SK-N-SH treated with all-trans-retinoic acid at 6 μM for 48 hours (cell line): ENCODE data around the gene SMAP2.

Source experiments
- ATAC-seq: fragments of 200-7000 bp; cut with Tn5 transposase; 3 replicates; pipeline ENCODE4 v1.9.1; 2020; ENCODE audit warnings: mild to moderate bottlenecking, moderate library complexity
- ARNTL ChIP-seq: fragments of 450-650 bp; formaldehyde crosslinking; IDR thresholded peaks from 2 replicates; pipeline ENCODE4 v1.5.0; 2020; ENCODE audit warnings: low read depth, mild to moderate bottlenecking, moderate library complexity, borderline replicate concordance
- BACH2 ChIP-seq: fragments of 250-450 bp; sonication (Bioruptor Pico); IDR thresholded peaks from 2 replicates; pipeline ENCODE4 v1.9.0; 2021; ENCODE audit warnings: mild to moderate bottlenecking, borderline replicate concordance
- CREB5 ChIP-seq: fragments of 250-450 bp; sonication (Bioruptor Pico); IDR thresholded peaks from 2 replicates; pipeline ENCODE4 v1.5.1; 2020; ENCODE audit warnings: low read depth, mild to moderate bottlenecking, moderate library complexity
- CSDC2 ChIP-seq: fragments of 250-450 bp; sonication (Bioruptor Pico); IDR thresholded peaks from 2 replicates; pipeline ENCODE4 v1.5.0; 2020; ENCODE audit warnings: mild to moderate bottlenecking, moderate library complexity
- CSRNP3 ChIP-seq: fragments of 250-450 bp; sonication (Bioruptor Pico); IDR thresholded peaks from 2 replicates; pipeline ENCODE4 v1.5.1; 2021; ENCODE audit warnings: mild to moderate bottlenecking, moderate library complexity
- ESRRG ChIP-seq: fragments of 250-450 bp; sonication (Bioruptor Pico); IDR thresholded peaks from 2 replicates; pipeline ENCODE4 v1.6.1; 2021; ENCODE audit warnings: mild to moderate bottlenecking
- ISL1 ChIP-seq: fragments of 250-450 bp; sonication (Bioruptor Pico); IDR thresholded peaks from 2 replicates; pipeline ENCODE4 v2.1.2; 2022; ENCODE audit warnings: mild to moderate bottlenecking, moderate library complexity
- OSR1 ChIP-seq: fragments of 250-450 bp; sonication (Bioruptor Pico); IDR thresholded peaks from 2 replicates; pipeline ENCODE4 v1.8.0; 2022; ENCODE audit warnings: moderate library complexity, mild to moderate bottlenecking, inconsistent platforms
- PATZ1 ChIP-seq: fragments of 250-450 bp; sonication (Bioruptor Pico); IDR thresholded peaks from 2 replicates; pipeline ENCODE4 v1.8.0; 2020; ENCODE audit warnings: mild to moderate bottlenecking, moderate library complexity, borderline replicate concordance
- POU6F1 ChIP-seq: fragments of 250-450 bp; sonication (Bioruptor Pico); IDR thresholded peaks from 2 replicates; pipeline ENCODE4 v1.8.0; 2021; ENCODE audit warnings: low read depth, mild to moderate bottlenecking, moderate library complexity, borderline replicate concordance
- PPARA ChIP-seq: fragments of 250-450 bp; sonication (Bioruptor Pico); IDR thresholded peaks from 2 replicates; pipeline ENCODE4 v1.5.0; 2020; ENCODE audit warnings: mild to moderate bottlenecking, borderline replicate concordance
- SNAI2 ChIP-seq: fragments of 250-450 bp; sonication (Bioruptor Pico); IDR thresholded peaks from 2 replicates; pipeline ENCODE4 v1.5.0; 2020; ENCODE audit warnings: mild to moderate bottlenecking, moderate library complexity
- TCF4 ChIP-seq: fragments of 250-450 bp; sonication (Bioruptor Pico); IDR thresholded peaks from 2 replicates; pipeline ENCODE4 v1.8.0; 2021; ENCODE audit warnings: mild to moderate bottlenecking, moderate library complexity, borderline replicate concordance
- TOX ChIP-seq: fragments of 250-450 bp; sonication (Bioruptor Pico); IDR thresholded peaks from 2 replicates; pipeline ENCODE4 v1.8.0; 2021; ENCODE audit warnings: mild to moderate bottlenecking, moderate library complexity, borderline replicate concordance
- TSHZ2 ChIP-seq: fragments of 250-450 bp; sonication (Bioruptor Pico); IDR thresholded peaks from 2 replicates; pipeline ENCODE4 v1.5.0; 2020; ENCODE audit warnings: mild to moderate bottlenecking, moderate library complexity
- ZC3H10 ChIP-seq: fragments of 250-450 bp; sonication (Bioruptor Pico); IDR thresholded peaks from 2 replicates; pipeline ENCODE4 v1.5.1; 2021; ENCODE audit warnings: mild to moderate bottlenecking, moderate library complexity
- ZFP3 ChIP-seq: fragments of 250-450 bp; sonication (Bioruptor Pico); IDR thresholded peaks from 2 replicates; pipeline ENCODE4 v1.5.0; 2020; ENCODE audit warnings: mild to moderate bottlenecking, moderate library complexity
- ZFP30 ChIP-seq: fragments of 450-650 bp; formaldehyde crosslinking; IDR thresholded peaks from 2 replicates; pipeline ENCODE4 v1.5.0; 2022; ENCODE audit warnings: mild to moderate bottlenecking, moderate library complexity
- ZNF565 ChIP-seq: fragments of 450-650 bp; formaldehyde crosslinking; conservative IDR thresholded peaks from 2 replicates; pipeline ENCODE4 v1.5.0; 2020; ENCODE audit warnings: low read depth, mild to moderate bottlenecking, moderate library complexity
- ZNF70 ChIP-seq: fragments of 450-650 bp; formaldehyde crosslinking; IDR thresholded peaks from 2 replicates; pipeline ENCODE4 v1.5.0; 2020; ENCODE audit warnings: mild to moderate bottlenecking, moderate library complexity
- ZNF8 ChIP-seq: fragments of 450-650 bp; formaldehyde crosslinking; IDR thresholded peaks from 2 replicates; pipeline ENCODE4 v1.5.0; 2020; ENCODE audit warnings: mild to moderate bottlenecking, moderate library complexity

SMAP2 gene

GRCh38 chr1:40351124-40351523 is 22.4 kb upstream of the SMAP2 start:
- no peak for ATAC-seq
- TF ChIP-seq BACH2 (CRISPR knock-in tag) (no peak), PATZ1 (CRISPR knock-in tag) (no peak), OSR1 (no peak), PPARA (CRISPR knock-in tag) (no peak), ZNF565 (CRISPR knock-in tag) (no peak), SNAI2 (no peak)

DNA sequence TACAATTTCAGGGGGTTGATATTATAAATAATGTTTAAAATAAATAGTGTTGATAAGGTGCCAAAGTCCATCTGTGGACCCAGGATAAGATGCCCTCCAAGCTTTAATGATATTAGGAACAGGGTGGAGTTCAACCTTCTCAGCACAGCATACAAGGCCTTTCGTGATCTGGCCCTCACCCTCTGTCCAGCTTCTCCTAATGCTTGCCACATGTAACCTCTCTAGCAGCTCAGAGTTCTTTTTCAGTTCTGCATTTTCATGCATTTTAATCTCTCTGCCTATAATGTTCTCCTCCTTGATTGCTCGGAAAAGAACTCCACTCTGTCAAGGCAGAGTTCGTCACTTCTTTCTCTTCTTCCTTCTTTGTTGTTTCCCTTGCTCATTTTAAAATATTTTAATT is 21.4 kb upstream of the SMAP2 start:
- TF ChIP-seq ARNTL (CRISPR knock-in tag) (no peak), ZNF70 (CRISPR knock-in tag) (peak; percentile 64; the same call in 1 of the 2 replicates), POU6F1 (CRISPR knock-in tag) (no peak)
- ATAC-seq = no peak

DNA sequence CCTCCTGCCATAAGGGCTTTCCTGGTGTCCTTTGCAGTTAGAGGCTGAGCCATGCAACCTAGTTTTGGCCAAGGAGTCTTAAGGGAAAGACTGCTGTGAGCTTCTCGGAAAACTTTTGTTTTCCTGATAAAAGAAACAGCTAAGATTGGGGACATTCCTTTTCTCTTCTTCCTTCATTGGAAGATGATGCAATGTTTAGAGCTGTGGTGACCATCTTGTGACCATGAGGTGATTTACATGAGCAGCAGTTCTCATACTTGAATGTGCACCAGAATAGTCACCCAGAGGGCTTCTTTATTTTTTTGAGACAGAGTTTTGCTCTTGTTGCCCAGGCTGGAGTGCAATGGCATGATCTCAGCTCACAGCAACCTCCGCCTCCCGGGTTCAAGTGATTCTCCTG is 20.4 kb upstream of the SMAP2 start:
- ATAC-seq = no peak
- TF ChIP-seq ZNF70 (CRISPR knock-in tag) = no peak
- no peak for TF ChIP-seq ZFP30 (CRISPR knock-in tag)
- no peak for TF ChIP-seq TOX (CRISPR knock-in tag)
- no peak for TF ChIP-seq BACH2 (CRISPR knock-in tag)
- no peak for TF ChIP-seq CSDC2 (CRISPR knock-in tag)
- TF ChIP-seq TCF4 (CRISPR knock-in tag) = no peak
- no peak for TF ChIP-seq ZFP3 (CRISPR knock-in tag)
- TF ChIP-seq SNAI2 = no peak
- no peak for TF ChIP-seq PATZ1 (CRISPR knock-in tag)
- no peak for TF ChIP-seq ZC3H10 (CRISPR knock-in tag)
- no peak for TF ChIP-seq ISL1 (CRISPR knock-in tag)
- TF ChIP-seq, all 23 proteins: peak for 0

DNA sequence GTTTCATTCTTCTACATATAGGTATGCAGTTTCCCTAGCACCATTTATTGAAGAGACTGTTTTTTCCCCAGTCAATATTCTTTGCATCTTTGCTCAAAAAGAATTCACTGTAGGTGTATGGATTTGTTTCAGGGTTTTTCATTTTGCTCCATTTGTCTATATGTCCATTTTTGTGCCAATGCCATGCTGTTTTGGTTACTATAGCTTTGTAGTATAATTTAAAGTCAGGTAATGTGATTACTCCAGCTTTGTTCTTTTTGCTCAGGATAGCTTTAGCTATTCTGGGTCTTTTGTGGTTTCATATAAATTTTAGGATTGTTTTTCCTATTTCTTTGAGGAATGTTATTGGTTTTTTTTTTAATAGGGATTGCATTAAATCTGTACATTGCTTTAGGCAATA is 15.9 kb upstream of the SMAP2 start:
- no peak for ATAC-seq
- TF ChIP-seq BACH2 (CRISPR knock-in tag) (no peak), CSRNP3 (CRISPR knock-in tag) (no peak), CREB5 (CRISPR knock-in tag) (no peak), TOX (CRISPR knock-in tag) (no peak), OSR1 (no peak), ESRRG (no peak), ZFP3 (CRISPR knock-in tag) (no peak), ZC3H10 (CRISPR knock-in tag) (no peak), PATZ1 (CRISPR knock-in tag) (no peak), ISL1 (CRISPR knock-in tag) (no peak), TSHZ2 (CRISPR knock-in tag) (no peak), SNAI2 (no peak), POU6F1 (CRISPR knock-in tag) (no peak), ZNF8 (CRISPR knock-in tag) (no peak)
